Mesenchymal stem cell (in vitro differentiated cells and primary cell): ENCODE data around the gene SYT9.
"Not testable (repeated sequence)": the region's sequence is repeated elsewhere in the genome, so short reads cannot be mapped to it uniquely, and the experiment has no call there.

Source experiments
- DNase-seq: peaks from one replicate; pipeline ENCODE4 v3.0.0-alpha.2; 2013
- H2AFZ ChIP-seq: one replicate; pipeline ENCODE4 v1.6.1; 2013; ENCODE audit warnings: low read depth, mild to moderate bottlenecking, control low read depth, inconsistent platforms, low read length, moderate library complexity
- H2AK5ac ChIP-seq: 2 replicates; pipeline ENCODE4 v1.6.1; 2013; ENCODE audit warnings: low read length, moderate library complexity, mild to moderate bottlenecking, inconsistent platforms; ENCODE audit not compliant: severe bottlenecking
- H2BK120ac ChIP-seq: one replicate; pipeline ENCODE4 v1.6.1; 2013; ENCODE audit warnings: low read depth, mild to moderate bottlenecking, inconsistent platforms, low read length, moderate library complexity
- H2BK12ac ChIP-seq, 2 experiments: one replicate each; pipeline ENCODE4 v1.6.1; 2013; ENCODE audit warnings: inconsistent platforms in 2 of 2, low read length in 2 of 2, mild to moderate bottlenecking in 2 of 2, moderate library complexity in 2 of 2, control low read depth in 1 of 2
- H2BK15ac ChIP-seq: one replicate; pipeline ENCODE4 v1.6.1; 2013; ENCODE audit warnings: mild to moderate bottlenecking, low read depth, inconsistent platforms; ENCODE audit not compliant: poor library complexity, severe bottlenecking
- H2BK5ac ChIP-seq: 2 replicates; pipeline ENCODE4 v1.6.1; 2013; ENCODE audit warnings: low read depth, mild to moderate bottlenecking, low read length, control low read depth, inconsistent platforms; ENCODE audit not compliant: poor library complexity, severe bottlenecking
- H3K14ac ChIP-seq, 2 experiments: one replicate each; pipeline ENCODE4 v1.6.1; 2013; ENCODE audit warnings: inconsistent platforms in 2 of 2, low read length in 2 of 2, control low read depth in 1 of 2, mild to moderate bottlenecking in 1 of 2, moderate library complexity in 1 of 2
- H3K18ac ChIP-seq, 2 experiments: one replicate each; pipeline ENCODE4 v1.6.1; 2013; ENCODE audit warnings: inconsistent platforms in 2 of 2, low read length in 2 of 2, control low read depth in 1 of 2, low read depth in 1 of 2, mild to moderate bottlenecking in 1 of 2
- H3K23ac ChIP-seq, 2 experiments: one replicate each; pipeline ENCODE4 v1.6.1; 2013; ENCODE audit warnings: inconsistent platforms in 2 of 2, low read length in 2 of 2, mild to moderate bottlenecking in 2 of 2, moderate library complexity in 2 of 2, control low read depth in 1 of 2
- H3K27ac ChIP-seq: 2 replicates; pipeline ENCODE4 v1.5.1; 2013; ENCODE audit warnings: mild to moderate bottlenecking, moderate library complexity, low read length, control low read depth, inconsistent platforms; ENCODE audit not compliant: poor library complexity, severe bottlenecking
- H3K27me3 ChIP-seq, 2 experiments: 2 replicates each; pipeline versions ENCODE4 v1.6.1 to v1.7.0; 2013; ENCODE audit warnings: low read length in 2 of 2, mild to moderate bottlenecking in 2 of 2, moderate library complexity in 2 of 2, control low read depth in 1 of 2, inconsistent platforms in 1 of 2; ENCODE audit not compliant: control insufficient read depth in 1 of 2, insufficient read depth in 1 of 2
- H3K36me3 ChIP-seq, 2 experiments: 2 replicates each; pipeline versions ENCODE4 v1.6.1 to v1.7.0; 2013; ENCODE audit warnings: low read length in 2 of 2, control low read depth in 1 of 2, inconsistent platforms in 1 of 2, low read depth in 1 of 2, mild to moderate bottlenecking in 1 of 2; ENCODE audit not compliant: insufficient read depth in 2 of 2, control insufficient read depth in 1 of 2
- H3K4ac ChIP-seq, 2 experiments: one replicate each; pipeline ENCODE4 v1.6.1; 2013; ENCODE audit warnings: inconsistent platforms in 2 of 2, low read length in 2 of 2, mild to moderate bottlenecking in 2 of 2, moderate library complexity in 2 of 2, control low read depth in 1 of 2, low read depth in 1 of 2
- H3K4me1 ChIP-seq: 2 replicates; pipeline ENCODE4 v1.6.1; 2013; ENCODE audit warnings: low read depth, low read length, control low read depth; ENCODE audit not compliant: control insufficient read depth, insufficient read depth
- H3K4me2 ChIP-seq: 2 replicates; pipeline ENCODE4 v1.6.1; 2013; ENCODE audit warnings: low read length, mild to moderate bottlenecking, inconsistent platforms; ENCODE audit not compliant: poor library complexity, severe bottlenecking
- H3K4me3 ChIP-seq, 2 experiments: 2 replicates each; pipeline versions ENCODE4 v1.5.1 to v1.7.0; 2013; ENCODE audit warnings: low read length in 2 of 2, mild to moderate bottlenecking in 2 of 2, control low read depth in 1 of 2, low read depth in 1 of 2; ENCODE audit not compliant: insufficient read depth in 1 of 2
- H3K79me1 ChIP-seq: replicated peaks from 2 replicates; pipeline ENCODE4 v1.6.1; 2013; ENCODE audit warnings: mild to moderate bottlenecking, control low read depth, low read length, inconsistent platforms; ENCODE audit not compliant: poor library complexity, severe bottlenecking
- H3K9ac ChIP-seq: 2 replicates; pipeline ENCODE4 v1.7.0; 2013; ENCODE audit warnings: mild to moderate bottlenecking, low read length, moderate library complexity
- H3K9me3 ChIP-seq: 2 replicates; pipeline ENCODE4 v1.7.0; 2013; ENCODE audit warnings: mild to moderate bottlenecking, low read length; ENCODE audit not compliant: control insufficient read depth
- H4K8ac ChIP-seq: one replicate; pipeline ENCODE4 v1.6.1; 2013; ENCODE audit warnings: inconsistent platforms, mild to moderate bottlenecking, low read length, moderate library complexity
- H4K91ac ChIP-seq: one replicate; pipeline ENCODE4 v1.6.1; 2013; ENCODE audit warnings: mild to moderate bottlenecking, low read length, inconsistent platforms
- WGBS: methylation state at CpG from one replicate; pipeline ENCODE4 v1.1.7; 2013; ENCODE audit warnings: mixed read lengths; 5-methylcytosine and 5-hydroxymethylcytosine counted together

SYT9 gene

DNA sequence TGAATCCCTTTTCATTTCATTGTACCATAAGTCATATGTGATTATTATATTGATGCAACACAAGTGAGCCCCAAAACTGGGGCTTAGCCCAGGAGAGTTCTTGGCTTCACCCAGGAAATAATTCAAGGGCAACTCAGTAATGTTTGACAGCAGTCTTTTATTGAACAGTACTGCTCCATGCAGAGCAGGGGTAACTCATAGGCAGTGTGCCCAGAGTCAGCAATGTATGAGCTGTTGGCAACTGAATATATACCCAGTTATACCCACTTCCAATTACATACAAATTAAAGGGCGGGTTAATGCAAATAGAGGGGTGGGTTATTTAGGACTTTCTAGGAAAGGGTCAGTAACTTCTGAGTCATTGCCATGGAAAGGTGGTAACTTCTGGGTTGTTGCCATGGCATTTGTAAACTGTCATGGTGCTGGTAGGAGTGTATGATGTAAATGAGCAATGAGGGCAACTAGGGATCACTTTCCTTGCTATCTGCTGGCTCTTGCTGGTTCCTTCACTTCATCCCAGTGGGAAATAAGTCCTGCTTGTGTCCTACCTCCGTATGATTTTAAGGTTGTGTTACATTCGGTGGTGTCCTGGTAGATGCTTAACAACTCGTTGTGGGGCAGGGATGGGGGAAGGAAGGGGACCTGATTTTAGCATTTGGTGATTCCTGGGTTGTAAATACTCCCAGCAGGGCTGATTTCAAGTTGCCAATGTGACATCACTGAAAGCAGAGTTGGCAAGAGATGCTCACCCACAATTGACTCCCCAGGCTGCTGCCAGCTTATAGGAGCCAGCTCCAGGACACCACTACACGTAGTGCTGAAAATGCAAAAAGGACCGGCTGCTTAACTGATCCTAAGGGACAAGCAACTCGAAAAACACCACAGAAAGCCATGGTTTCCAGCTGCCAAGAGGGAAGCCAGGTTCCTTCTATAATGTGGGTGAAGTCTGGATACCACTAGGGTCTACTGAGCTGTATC, 70.1 kb downstream of the SYT9 start:
- Histone ChIP-seq H3K79me1 (no peaks in the 10 kb centered on the region), H2AFZ (no peak overlapping the region), H3K4ac (no peak overlapping the region), H3K9me3 (no peaks in the 10 kb centered on the region), H2BK5ac (no peak overlapping the region), H3K23ac (no peak overlapping the region), H3K27me3 (no peaks in the 10 kb centered on the region), H3K27ac (no peak overlapping the region), H2BK120ac (no peak overlapping the region), H3K4me1 (no peaks in the 10 kb centered on the region), H4K91ac (no peak overlapping the region), H3K18ac (no peak overlapping the region), H3K36me3 (no peaks in the 10 kb centered on the region), H2BK15ac (no peak overlapping the region), H3K4me3 (no peak overlapping the region), H3K4me2 (no peak overlapping the region), H2AK5ac (no peak overlapping the region), H3K14ac (no peak overlapping the region), H4K8ac (no peak overlapping the region), H3K9ac (no peak overlapping the region), H2BK12ac (no peak overlapping the region)
- WGBS = 57% methylated on average over 7 of the region's 7 CpGs
- DNase-seq = no peak

- Histone ChIP-seq H3K36me3 (no peaks in the 10 kb centered on the region), H3K23ac (no peak overlapping the region), H2BK15ac (no peak overlapping the region), H3K18ac (no peak overlapping the region), H3K4me2 (no peak overlapping the region), H2AK5ac (no peak overlapping the region), H2BK5ac (no peak overlapping the region), H3K9me3 (peaks cover 3% of the 10 kb centered on the region), H3K4me1 (no peaks in the 10 kb centered on the region), H3K27me3 (no peaks in the 10 kb centered on the region), H3K79me1 (no peaks in the 10 kb centered on the region), H3K14ac (no peak overlapping the region), H4K8ac (no peak overlapping the region), H2BK120ac (no peak overlapping the region), H2AFZ (no peak overlapping the region), H3K4ac (no peak overlapping the region), H3K9ac (no peak overlapping the region), H4K91ac (no peak overlapping the region), H3K4me3 (no peak overlapping the region), H2BK12ac (no peak overlapping the region), H3K27ac (no peak overlapping the region)
- WGBS = 78% methylated on average over 1 of the region's 1 CpG
- no peak for DNase-seq
These were observed 80.7 kb downstream of the SYT9 start for GRCh38 chr11:7332451-7332850.

GRCh38 chr11:7332962-7333361, 81.3 kb downstream of the SYT9 start:
- no peak overlapping the region for H3K4ac ChIP-seq
- 79% methylated on average over 2 of the region's 2 CpGs for WGBS
- no peak for DNase-seq

DNA sequence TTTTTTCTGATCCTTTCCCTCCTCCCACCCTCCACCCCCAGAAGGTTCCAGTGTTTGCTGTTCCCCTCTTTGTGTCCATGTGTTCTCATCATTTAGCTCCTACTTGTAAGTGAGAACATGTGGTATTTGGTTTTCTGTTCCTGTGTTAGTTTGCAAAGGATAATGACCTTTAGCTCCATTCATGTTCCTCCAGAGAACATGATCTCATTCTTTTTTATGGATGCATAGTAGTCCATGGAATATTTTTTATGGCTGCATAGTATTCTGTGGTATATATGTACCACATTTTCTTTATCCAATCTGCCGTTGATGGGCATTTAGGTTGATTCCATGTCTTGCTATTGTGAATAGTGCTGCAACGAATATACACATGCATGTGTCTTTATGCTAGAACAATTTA, 83.7 kb downstream of the SYT9 start:
- not testable (repeated sequence) for H2BK12ac ChIP-seq, H2BK5ac ChIP-seq, DNase-seq, H3K79me1 ChIP-seq, H3K4me3 ChIP-seq, H4K91ac ChIP-seq, H3K4me1 ChIP-seq, H3K9ac ChIP-seq, H2AK5ac ChIP-seq, H3K4ac ChIP-seq, H2BK120ac ChIP-seq, H3K18ac ChIP-seq, H4K8ac ChIP-seq, H2AFZ ChIP-seq, H2BK15ac ChIP-seq, H3K27me3 ChIP-seq, H3K27ac ChIP-seq, H3K36me3 ChIP-seq, H3K14ac ChIP-seq, H3K4me2 ChIP-seq, H3K23ac ChIP-seq
- H3K9me3 ChIP-seq = peaks cover 11% of the 10 kb centered on the region
- WGBS = no CpG with 5 or more reads among the region's 2 CpGs

More at GRCh38 chr11:7332962-7333361, 81.3 kb downstream of the SYT9 start:
- Histone ChIP-seq H3K9ac (no peak overlapping the region), H2BK15ac (no peak overlapping the region), H4K91ac (no peak overlapping the region), H3K27ac (no peak overlapping the region), H3K23ac (no peak overlapping the region), H3K4me1 (no peaks in the 10 kb centered on the region), H3K27me3 (no peaks in the 10 kb centered on the region), H4K8ac (no peak overlapping the region), H3K18ac (no peak overlapping the region), H3K9me3 (peaks cover 3% of the 10 kb centered on the region), H3K79me1 (no peaks in the 10 kb centered on the region), H2BK120ac (no peak overlapping the region), H2BK12ac (no peak overlapping the region), H3K36me3 (no peaks in the 10 kb centered on the region), H3K4me3 (no peak overlapping the region), H2AFZ (no peak overlapping the region), H3K14ac (no peak overlapping the region), H2AK5ac (no peak overlapping the region), H3K4me2 (no peak overlapping the region), H2BK5ac (no peak overlapping the region)
